ENCODE data around the gene STYX.
A peak's percentile ranks its signal among the peaks of the same experiment; 100 is the strongest.

Gene STYX, protein sequence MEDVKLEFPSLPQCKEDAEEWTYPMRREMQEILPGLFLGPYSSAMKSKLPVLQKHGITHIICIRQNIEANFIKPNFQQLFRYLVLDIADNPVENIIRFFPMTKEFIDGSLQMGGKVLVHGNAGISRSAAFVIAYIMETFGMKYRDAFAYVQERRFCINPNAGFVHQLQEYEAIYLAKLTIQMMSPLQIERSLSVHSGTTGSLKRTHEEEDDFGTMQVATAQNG

DNA sequence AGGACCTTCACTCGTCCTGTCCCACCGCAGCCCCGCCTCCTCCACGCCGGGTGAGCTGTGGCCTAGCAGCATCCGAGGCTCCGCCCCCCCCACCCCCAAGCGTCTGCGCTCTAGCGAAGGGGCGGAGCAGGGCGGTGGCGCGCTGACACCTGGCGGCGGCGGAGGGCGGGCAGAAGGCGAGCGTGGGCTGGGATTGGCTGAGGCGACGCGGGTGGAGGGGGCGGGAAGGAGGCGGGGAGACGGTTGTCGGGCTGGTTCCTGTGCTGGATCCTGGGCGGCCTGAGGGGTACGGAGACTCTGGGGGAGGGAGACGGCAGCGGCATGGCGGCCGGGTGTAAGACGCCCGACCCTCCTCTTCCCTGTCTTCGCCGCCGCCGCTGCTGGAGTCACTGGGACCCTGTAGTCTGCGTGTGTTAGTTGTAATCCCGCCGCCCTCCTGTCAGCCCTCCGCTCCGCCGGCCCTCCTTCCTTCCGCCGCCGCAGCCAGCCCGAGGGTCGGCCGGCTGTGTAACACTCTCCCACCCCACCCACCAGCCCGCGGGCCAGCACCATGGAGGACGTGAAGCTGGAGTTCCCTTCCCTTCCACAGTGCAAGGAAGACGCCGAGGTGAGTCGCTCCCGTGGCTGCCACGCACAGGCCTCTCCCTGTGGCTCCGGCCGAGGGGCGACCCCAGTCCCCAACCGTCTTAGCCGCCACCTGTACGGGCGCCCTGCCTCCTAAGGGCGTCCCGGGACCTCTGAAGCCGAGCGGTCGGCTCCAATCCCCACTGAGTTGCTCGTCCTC, at the start of gene STYX:
Gene STYX (plus strand): TSS at position 242 of the 784 bp plus-strand sequence. CDS start 309 bp downstream, at position 551.
- DNase-seq (ENCODE audit: low spot score): peak; percentile 88

- DNase-seq (ENCODE audit: low spot score): no peak
Measured at GRCh38 chr14:52683985-52684520, 45.9 kb upstream of the STYX start.

- DNase-seq (ENCODE audit: low spot score): no peak
Measured at GRCh38 chr14:52686176-52686575, 43.8 kb upstream of the STYX start.

DNA sequence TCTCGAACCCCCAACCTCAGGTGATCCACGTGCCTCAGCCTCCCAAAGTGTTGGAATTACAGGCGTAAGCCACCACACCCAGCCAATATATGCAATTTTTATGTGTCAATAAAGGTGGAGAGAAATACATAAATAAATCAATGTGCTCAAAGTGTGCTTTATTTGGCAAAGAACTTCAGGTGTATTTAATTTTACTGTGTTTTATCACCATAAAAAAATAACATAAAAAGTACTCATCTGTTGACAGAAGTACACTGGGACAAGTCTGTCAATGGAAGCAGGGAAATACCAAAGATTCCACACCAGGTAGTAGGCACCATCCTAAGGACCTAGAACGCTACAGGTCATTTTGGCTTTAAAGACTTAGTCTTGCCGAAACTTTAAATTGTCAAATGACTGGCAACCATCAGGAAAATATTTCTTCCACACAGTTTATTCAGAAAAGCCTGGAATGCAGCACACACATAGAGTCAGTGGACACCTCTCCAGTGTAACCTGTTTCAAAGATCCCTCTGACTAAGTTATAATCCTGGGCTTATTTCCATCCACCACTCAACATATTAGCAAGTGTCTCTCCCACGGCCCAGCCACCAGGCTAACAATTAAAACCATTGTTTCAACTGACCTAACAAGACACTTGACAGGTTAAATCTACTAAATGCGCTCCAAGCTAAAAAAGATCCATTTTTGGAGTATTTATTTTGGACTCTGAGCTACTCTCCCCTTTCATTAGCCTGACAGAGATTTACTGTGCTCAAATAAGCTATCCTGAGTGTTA, 38.8 kb upstream of the STYX start:
- DNase-seq (ENCODE audit: low spot score): no peak

GRCh38 chr14:52692248-52692962, 37.6 kb upstream of the STYX start:
- DNase-seq (ENCODE audit: low spot score): no peak

- no peak for DNase-seq (ENCODE audit: low spot score)
Measured at GRCh38 chr14:52693036-52693435, 36.9 kb upstream of the STYX start.

DNA sequence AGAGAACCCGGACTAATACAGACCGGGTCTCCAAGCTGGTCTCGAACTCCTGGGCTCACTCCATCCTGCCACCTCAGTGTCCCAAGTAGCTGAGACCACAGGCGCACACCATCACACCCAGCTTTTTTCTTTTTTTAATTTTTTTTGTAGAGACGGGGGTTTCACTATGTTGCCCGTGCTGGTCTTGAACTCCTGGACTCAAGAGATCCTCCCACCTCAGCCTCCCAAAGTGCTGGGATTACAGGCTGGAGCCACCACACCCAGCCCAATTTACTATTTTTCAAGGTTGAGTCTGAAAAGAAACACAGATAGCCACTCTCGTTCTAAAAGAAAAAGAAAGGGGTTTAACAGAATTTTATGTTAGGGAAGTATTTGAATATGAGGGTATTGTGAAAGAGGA, 36.4 kb upstream of the STYX start:
- DNase-seq (ENCODE audit: low spot score): no peak

DNA sequence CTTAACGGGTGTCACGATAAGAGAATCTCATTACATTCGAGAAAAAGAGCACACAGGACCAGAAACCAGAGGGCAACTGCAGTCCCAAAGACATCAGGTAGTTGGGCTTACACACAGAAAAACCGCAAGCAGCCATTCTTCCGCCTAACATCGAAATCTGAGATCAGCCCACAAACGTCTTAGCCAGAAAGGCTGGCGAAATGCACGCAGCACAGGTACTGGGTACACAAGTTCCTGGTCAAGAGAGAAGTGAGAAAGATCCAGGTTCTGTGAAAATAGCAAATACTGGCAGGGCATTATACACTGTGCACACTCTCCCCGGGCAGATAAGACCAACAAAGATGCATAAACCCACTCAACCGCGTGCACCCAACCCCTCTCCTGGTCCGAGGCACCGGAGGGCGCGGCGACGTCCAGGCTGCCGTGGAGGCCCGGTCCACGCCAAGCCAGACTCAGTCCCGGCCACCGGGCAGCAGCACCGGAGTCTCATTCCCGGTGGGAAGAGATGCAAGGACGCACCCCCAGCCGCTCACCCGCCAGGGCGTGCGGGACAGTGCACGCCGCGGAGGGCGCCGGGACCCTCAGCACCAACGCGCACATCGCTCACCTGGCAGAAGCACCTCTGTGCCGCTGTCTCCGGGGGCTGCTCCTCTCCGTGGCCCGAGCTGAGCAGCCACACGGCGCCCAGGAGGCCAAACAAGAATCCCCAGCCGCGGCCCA, 35.0 kb upstream of the STYX start:
- peak; percentile 23 for DNase-seq (ENCODE audit: low spot score)

DNA sequence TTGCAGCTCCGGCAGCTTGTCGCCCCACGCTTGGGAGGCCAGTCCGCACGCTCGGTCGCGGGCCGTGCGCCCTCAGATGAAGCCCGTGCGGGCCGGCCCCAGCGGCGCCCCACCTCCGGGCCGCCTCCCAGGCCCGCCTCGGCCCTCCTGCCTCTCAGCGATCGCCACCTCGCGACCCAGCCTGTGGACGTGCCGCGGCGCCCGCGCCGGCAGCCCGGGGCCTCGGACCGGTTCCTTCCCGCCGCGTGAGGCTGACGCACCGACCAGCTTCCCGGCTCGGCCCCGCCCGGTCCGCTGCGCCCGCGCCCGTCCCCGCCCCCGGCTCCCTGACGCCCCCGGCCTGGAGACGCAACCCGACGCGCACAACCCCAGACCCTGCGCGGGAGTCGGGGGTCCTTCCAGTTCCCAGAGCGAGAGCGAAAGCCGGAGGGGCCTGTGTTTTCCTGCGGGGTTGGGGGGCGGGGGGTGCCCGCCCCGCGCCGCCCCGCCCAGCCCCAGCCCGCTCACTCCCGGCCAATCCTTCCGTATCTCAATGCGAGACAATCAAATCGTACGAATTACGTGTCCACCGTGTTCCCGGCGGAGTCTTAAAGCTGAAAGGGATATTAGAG, 34.4 kb upstream of the STYX start, which contains the start of gene ERO1A:
Gene ERO1A (minus strand): TSS at position 78 of the 611 bp plus-strand sequence. CDS start 77 bp downstream, at position 1.
- DNase-seq (ENCODE audit: low spot score): peak; percentile 72

GRCh38 chr14:52700701-52701172, 29.2 kb upstream of the STYX start:
- DNase-seq (ENCODE audit: low spot score): no peak

DNA sequence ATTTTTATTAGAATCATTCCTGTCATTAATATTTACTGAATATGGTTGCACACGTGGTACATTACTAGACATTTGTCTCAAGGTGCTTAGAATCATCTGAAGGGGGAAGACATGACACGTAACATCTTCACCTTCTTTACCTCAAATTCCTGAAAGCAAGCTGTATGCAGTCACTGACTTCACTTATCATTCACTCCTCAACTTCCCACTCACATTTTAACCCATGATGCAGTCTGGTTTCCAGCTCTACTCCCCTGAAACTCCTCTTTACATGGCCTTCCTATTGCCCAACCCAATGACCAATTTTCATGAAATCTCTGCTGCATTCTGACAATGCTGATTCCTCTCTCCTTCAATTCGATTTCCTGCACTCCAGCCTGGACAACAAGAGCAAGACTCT, 28.7 kb upstream of the STYX start:
- DNase-seq (ENCODE audit: low spot score): no peak

DNA sequence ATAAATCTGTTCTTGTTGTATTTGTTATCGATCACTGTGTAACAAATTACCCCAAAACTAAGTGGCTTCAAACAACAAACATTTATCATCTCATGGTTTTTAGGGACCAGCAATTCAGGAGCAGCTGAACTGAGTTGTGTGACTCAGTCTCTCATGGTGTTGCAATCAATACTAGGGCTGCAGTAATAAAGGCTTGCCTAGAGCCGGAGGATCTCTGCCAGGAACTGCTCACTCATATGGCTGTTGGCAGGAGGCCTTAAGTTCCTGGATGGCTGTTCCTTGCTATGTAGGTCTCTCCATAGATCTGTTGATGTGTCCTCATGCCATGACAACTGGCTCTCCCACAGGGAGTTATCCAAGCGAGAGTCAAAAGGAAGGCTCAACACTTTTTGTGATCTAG, 26.7 kb upstream of the STYX start:
- DNase-seq (ENCODE audit: low spot score): peak; percentile 77

DNA sequence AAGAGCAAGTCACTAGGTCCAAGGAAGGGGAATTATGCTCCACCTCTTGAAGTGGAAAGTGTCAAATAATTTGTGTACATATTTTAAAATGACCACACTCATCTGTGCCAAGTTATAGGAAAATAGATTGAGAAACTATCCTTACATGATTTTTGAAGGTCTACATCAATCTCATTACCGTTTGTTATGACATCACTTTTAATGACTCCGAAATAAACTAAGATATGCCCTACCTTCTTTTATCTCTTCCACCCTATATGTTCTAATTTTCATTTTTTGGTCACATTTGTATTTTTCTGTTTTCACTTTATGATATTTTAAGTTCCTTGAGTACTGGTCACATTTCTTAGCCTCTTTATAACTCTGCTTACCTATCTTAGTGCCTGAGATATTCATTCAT, 26.3 kb upstream of the STYX start:
- DNase-seq (ENCODE audit: low spot score): no peak

- no peak for DNase-seq (ENCODE audit: low spot score)
Measured at GRCh38 chr14:52706286-52706685, 23.7 kb upstream of the STYX start.

GRCh38 chr14:52706724-52707706, 23.0 kb upstream of the STYX start, which contains the start of gene PSMC6:
PSMC6 (plus strand) TSS chr14:52707200; CDS start chr14:52707220, 20 bp downstream.
- peak; percentile 91 for DNase-seq (ENCODE audit: low spot score)

DNA sequence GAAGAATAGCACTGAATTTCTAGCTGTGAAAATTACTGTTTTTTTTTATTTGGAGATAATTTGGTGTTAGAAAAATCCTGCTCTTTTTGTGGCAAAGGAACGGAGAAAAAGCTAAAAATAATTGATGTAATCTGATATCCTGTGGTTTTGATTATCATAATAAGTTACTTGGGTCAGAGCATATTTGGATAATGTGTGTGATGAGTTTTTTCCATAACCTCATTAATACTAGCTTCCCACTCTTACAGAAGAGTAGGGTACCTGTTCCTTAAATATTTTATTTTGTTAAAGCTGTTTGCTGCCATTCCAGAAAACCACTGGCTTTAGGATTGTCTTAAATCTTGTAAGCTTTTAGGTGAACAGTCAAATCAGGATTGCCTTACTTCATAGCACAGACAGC, 18.3 kb upstream of the STYX start:
- DNase-seq (ENCODE audit: low spot score): no peak

DNA sequence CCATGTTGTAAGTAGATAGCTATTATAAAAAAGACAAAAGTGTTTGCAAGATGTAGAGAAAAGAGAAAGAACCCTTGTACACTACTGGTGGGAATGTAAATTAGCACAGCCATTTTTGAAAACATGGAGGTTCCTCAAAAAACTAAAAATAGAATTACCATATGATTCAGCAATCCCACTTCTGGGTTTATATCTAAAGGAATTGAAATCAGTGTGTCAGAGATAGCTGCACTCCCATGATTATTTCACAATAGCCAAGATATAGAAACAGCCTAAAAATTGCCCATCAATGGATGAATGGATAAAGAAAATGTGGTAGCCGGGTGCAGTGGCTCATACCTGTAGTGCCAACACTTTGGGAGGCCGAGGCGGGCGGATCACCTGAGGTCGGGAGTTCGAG, 13.8 kb upstream of the STYX start:
- no peak for DNase-seq (ENCODE audit: low spot score)

DNA sequence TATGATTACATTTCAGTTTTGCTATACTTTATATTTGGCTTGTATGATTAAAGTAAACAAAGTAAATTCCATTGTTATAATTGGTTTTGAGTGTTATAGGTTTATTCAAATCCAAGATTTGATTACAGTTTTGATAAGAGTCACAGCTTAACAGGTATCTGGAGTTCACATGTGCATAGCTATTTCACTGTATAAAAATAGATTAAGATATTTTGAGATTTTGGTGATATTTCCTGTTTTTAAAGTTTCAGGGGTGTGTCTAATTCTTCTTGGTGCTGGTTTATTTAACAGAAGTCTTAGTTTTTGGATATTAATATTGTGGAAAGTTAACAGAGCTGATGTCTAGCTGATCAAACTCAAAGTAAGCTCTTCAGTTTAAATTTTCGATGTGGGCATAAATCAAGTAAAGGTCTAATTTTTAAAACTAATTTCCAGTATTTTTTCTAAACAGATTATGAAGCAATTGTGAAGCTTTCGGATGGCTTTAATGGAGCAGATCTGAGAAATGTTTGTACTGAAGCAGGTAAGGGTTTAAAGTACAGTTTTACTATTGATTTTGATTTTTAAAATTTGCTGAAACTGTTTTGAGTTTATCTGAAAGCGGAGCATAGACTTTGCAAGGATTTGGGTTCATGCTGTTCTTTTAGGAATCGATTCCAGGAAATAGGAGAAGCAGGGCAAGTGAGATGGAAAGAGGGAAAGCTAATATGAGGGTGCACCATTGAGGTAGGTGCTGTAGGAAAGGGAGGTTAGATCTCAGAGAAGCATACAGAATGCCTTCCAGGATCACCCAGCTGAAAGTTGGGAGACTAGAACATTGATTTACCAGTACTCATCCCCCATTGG, 6.2 kb upstream of the STYX start:
- no peak for DNase-seq (ENCODE audit: low spot score)

DNA sequence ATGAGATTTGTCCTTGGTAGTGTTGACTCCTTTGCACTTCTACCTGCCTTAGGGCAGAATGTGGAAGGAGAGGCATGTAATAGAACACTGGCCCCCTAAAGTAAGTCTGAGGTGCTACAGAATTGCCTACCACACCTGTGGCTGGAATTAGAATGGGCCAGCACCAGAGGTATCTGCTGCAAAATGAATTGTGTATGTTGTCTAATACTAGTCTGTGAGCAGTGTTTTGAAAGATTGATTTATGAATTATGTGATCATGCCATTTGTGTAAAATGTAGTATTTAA, 5.7 kb upstream of the STYX start:
- DNase-seq (ENCODE audit: low spot score): no peak
